Activated CD8-positive, alpha-beta T cell treated with anti-CD3 and anti-CD28 coated beads for 36 hours (primary cell): ENCODE measurements around the gene CORO6. TPM values are rescaled to one million over a fixed set of nuclear protein-coding genes. Genes with fewer than 3 reads are reported as not detected.

Experiments used
- ATAC-seq: fragments of 200-7000 bp; cut with Tn5 transposase; one replicate; pipeline ENCODE4 v1.10.0; 2021; ENCODE audit warnings: mild to moderate bottlenecking, moderate library complexity
- CTCF ChIA-PET: fragments of 350-600 bp; sonication (Branson Sonifier 250); formaldehyde crosslinking; loops from one replicate; lab custom pipeline; 2021; ENCODE audit warnings: antibody characterized with exemption; lab: Charles Lee
- POLR2A ChIA-PET: fragments of 350-600 bp; sonication (Branson Sonifier 250); formaldehyde crosslinking; loops from one replicate; lab custom pipeline; 2021; ENCODE audit warnings: antibody characterized with exemption; lab: Charles Lee
- DNase-seq: peaks from one replicate; pipeline ENCODE4 v3.0.0-alpha.2; 2020
- H3K27ac Mint-ChIP-seq: one replicate; pipeline ENCODE4 v1.8.0; 2021; ENCODE audit warnings: mild to moderate bottlenecking, mixed read lengths
- H3K27me3 Mint-ChIP-seq: one replicate; pipeline ENCODE4 v1.8.0; 2021; ENCODE audit warnings: mixed read lengths
- H3K36me3 Mint-ChIP-seq: one replicate; pipeline ENCODE4 v1.8.0; 2021; ENCODE audit warnings: low read depth, mixed read lengths
- H3K4me1 Mint-ChIP-seq: one replicate; pipeline ENCODE4 v1.8.0; 2021; ENCODE audit warnings: low read depth, mixed read lengths
- H3K4me3 Mint-ChIP-seq: one replicate; pipeline ENCODE4 v1.8.0; 2021; ENCODE audit warnings: mild to moderate bottlenecking, moderate library complexity, mixed read lengths
- H3K9me3 Mint-ChIP-seq: one replicate; pipeline ENCODE4 v1.8.0; 2021; ENCODE audit warnings: mixed read lengths
- intact Hi-C: fragments of 100-400 bp; cut with micrococcal nuclease; formaldehyde crosslinking; loops from one replicate; pipeline ENCODE4 v1.10.0; 2022
- total RNA-seq, 2 experiments: library from RNA; stranded (reverse); gene quantifications; one replicate each; pipeline ENCODE4 v1.2.3, GENCODE V29; 2021
- TF ChIP-seq, protein P1 (sequence below): fragments of 200-600 bp; IDR thresholded peaks from one replicate; pipeline ENCODE4 v1.8.0; 2022; ENCODE audit warnings: antibody characterized with exemption, mild to moderate bottlenecking

CORO6 gene
- total RNA-seq, 2 experiments from 2014 or later, result 11.6 to 13.0 TPM

DNA sequence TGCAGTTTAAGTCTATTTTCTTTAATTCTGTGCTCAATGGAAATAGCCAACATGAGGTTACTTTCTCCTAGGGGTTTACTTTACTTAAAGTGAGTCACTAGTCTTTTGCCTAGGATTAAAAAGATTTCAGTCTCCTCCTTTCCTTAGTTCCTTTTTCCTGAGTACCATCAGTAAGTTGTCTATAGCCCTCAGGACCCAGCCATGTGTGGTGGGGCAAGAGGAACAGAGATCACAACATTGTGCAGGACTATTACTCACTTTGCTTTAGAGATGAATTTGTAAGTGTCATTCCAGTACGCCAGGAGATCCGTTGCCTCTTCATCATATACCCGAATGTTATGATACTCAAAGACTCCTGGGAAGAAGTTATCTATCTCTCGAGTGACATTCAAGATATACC lies 27.7 kb upstream of the CORO6 start:
- Mint-ChIP-seq H3K27me3 (no peaks in the 10 kb centered on the region), H3K9me3 (no peaks in the 10 kb centered on the region), H3K4me1 (peaks cover 9% of the 10 kb centered on the region), H3K36me3 (peaks cover 15% of the 10 kb centered on the region), H3K27ac (no peak overlapping the region), H3K4me3 (no peak overlapping the region)
- CTCF ChIA-PET, result no interaction called here
- TF ChIP-seq, protein P1, sequence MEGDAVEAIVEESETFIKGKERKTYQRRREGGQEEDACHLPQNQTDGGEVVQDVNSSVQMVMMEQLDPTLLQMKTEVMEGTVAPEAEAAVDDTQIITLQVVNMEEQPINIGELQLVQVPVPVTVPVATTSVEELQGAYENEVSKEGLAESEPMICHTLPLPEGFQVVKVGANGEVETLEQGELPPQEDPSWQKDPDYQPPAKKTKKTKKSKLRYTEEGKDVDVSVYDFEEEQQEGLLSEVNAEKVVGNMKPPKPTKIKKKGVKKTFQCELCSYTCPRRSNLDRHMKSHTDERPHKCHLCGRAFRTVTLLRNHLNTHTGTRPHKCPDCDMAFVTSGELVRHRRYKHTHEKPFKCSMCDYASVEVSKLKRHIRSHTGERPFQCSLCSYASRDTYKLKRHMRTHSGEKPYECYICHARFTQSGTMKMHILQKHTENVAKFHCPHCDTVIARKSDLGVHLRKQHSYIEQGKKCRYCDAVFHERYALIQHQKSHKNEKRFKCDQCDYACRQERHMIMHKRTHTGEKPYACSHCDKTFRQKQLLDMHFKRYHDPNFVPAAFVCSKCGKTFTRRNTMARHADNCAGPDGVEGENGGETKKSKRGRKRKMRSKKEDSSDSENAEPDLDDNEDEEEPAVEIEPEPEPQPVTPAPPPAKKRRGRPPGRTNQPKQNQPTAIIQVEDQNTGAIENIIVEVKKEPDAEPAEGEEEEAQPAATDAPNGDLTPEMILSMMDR, result no peak
- DNase-seq (no peak), ATAC-seq (no peak)
- POLR2A ChIA-PET, result no interaction called here
- intact Hi-C loops, result no loop called here

DNA sequence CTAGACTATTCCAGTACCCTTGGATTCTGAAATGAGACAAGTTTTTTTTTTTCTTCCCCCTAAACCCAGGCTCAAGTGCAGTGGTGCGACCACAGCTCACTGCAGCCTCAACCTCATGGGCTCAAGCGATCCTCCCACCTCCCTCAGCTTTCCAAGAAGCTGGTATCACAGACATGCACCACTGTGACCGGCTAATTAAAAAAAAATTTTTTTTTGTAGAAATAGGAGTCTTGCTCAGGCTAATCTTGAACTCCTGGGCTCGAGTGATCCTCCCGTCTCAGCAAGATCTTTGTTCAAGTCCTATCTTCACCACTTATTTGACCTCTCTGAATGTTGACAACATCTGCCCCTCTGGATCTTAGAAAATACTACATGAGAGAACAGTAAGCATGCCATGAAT lies 26.6 kb upstream of the CORO6 start:
- Mint-ChIP-seq H3K27ac (no peak overlapping the region), H3K27me3 (no peaks in the 10 kb centered on the region), H3K36me3 (peaks cover 22% of the 10 kb centered on the region), H3K9me3 (no peaks in the 10 kb centered on the region), H3K4me3 (no peak overlapping the region), H3K4me1 (peaks cover 17% of the 10 kb centered on the region)
- TF ChIP-seq, protein P1, result no peak
- intact Hi-C loops, result no loop called here
- ChIA-PET CTCF (interaction anchor here (0.7 kb wide), 1 partner anchor 10 kb away, joined by 3 read pairs; no protein-coding TSS in a partner anchor), POLR2A (no interaction called here)
- ATAC-seq, result no peak
- DNase-seq, result no peak

DNA sequence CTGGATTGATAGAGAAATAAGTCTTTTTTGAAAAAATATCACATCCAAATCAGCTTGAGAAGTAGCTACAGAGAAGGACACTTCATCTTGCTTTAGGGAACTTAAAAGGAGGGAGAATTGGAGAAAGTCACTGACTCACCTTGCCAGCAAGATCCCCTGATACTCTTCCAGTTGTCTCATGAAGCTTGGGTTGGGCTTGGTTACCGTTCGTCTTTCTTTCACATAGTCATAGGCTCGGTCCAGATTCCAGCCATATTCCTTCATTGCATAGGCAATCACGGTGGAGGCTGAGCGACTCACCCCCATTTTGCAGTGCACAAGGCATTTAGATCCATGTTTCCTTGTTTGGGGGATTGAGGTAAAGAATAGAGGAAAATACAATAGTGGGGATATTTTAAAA lies 25.3 kb upstream of the CORO6 start:
- Mint-ChIP-seq H3K27me3 (no peaks in the 10 kb centered on the region), H3K9me3 (no peaks in the 10 kb centered on the region), H3K4me3 (no peak overlapping the region), H3K27ac (peak overlapping the region; percentile 33), H3K4me1 (peaks cover 19% of the 10 kb centered on the region), H3K36me3 (peaks cover 27% of the 10 kb centered on the region)
- intact Hi-C loops, result no loop called here
- no peak for DNase-seq
- ChIA-PET POLR2A (interaction anchor here (0.9 to 1.0 kb wide), 2 partner anchors 30 to 133 kb away, joined by 3 read pairs; no protein-coding TSS in a partner anchor), CTCF (interaction anchor here (1.2 kb wide), 1 partner anchor 9 kb away, joined by 6 read pairs; no protein-coding TSS in a partner anchor)
- TF ChIP-seq, protein P1, result no peak
- ATAC-seq, result no peak

DNA sequence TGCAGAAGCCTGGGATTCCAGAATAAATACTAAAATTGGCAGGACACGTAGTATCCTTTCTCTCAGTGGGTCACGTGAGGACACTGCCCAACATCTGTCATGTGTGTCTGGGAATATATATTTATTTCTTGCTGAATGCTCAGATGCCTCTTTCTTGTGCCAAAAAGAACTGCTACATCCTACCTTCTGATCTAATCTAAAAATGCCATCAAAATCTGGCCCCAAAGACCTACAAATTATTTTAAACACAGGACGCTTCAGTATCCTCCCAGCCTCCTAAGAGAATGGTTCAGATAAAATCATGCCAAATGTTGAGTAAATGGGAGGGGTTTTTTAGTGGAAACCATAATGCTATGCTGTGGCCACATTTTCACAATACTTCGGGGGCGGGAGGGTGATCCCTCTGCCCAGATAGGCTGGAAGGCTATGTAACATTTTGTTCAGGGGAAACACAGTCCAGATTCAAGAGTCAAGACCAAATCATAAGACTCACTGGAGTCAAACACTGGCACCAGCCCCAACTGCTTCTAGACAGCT lies 22.9 kb upstream of the CORO6 start:
- CTCF ChIA-PET, result interaction anchor here (0.8 to 9.0 kb wide), 3 partner anchors 61 to 162 kb away, joined by 3 to 155 read pairs (median 3); no protein-coding TSS in a partner anchor
- intact Hi-C loops, result no loop called here
- no peak overlapping the region for H3K4me3 Mint-ChIP-seq
- peaks cover 27% of the 10 kb centered on the region for H3K4me1 Mint-ChIP-seq
- peak; percentile 46 for DNase-seq
- POLR2A ChIA-PET, result interaction anchor here (0.6 kb wide), 1 partner anchor 527 kb away, joined by 3 read pairs; no protein-coding TSS in a partner anchor
- H3K27ac Mint-ChIP-seq, result peak overlapping the region; percentile 31
- peak; percentile 62 for ATAC-seq
- H3K36me3 Mint-ChIP-seq, result peaks cover 28% of the 10 kb centered on the region
- no peaks in the 10 kb centered on the region for H3K9me3 Mint-ChIP-seq
- TF ChIP-seq, protein P1, result no peak
- H3K27me3 Mint-ChIP-seq, result no peaks in the 10 kb centered on the region

DNA sequence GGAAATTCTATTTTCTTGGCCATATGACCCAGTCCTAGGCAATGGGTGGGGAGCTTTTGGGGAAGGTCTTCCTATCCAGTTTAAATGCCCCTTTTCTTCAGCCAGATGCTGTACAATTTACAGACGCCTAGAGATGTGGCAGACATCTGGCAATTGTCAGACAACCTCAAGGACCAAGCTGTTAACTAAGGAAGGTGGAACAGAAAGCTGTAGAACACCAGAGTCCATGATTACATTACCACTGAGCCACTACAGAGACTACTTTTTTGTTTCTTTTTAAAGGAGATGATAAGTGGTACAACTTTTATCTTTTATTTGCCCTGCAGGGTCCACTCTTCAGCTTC lies 21.1 kb upstream of the CORO6 start:
- no peak for DNase-seq
- H3K36me3 Mint-ChIP-seq, result peaks cover 34% of the 10 kb centered on the region
- no peaks in the 10 kb centered on the region for H3K27me3 Mint-ChIP-seq
- ATAC-seq, result no peak
- intact Hi-C loops, result loop anchor here (5.0 kb wide), 1 partner anchor 119 kb away; no protein-coding TSS in a partner anchor
- POLR2A ChIA-PET, result interaction anchor here (0.8 to 2.5 kb wide), 2 partner anchors 11 to 117 kb away, joined by 3 to 7 read pairs; no protein-coding TSS in a partner anchor
- TF ChIP-seq, protein P1, result no peak
- peaks cover 42% of the 10 kb centered on the region for H3K4me1 Mint-ChIP-seq
- CTCF ChIA-PET, result interaction anchor here (0.9 to 9.0 kb wide), 5 partner anchors 9 to 288 kb away, joined by 3 to 155 read pairs (median 4); no protein-coding TSS in a partner anchor
- H3K9me3 Mint-ChIP-seq, result no peaks in the 10 kb centered on the region
- H3K4me3 Mint-ChIP-seq, result no peak overlapping the region
- H3K27ac Mint-ChIP-seq, result peak overlapping the region; percentile 67
